Fibroblast of lung (primary cell): ENCODE results near the gene ZMAT3.

Experiments
- EZH2 ChIP-seq: IDR thresholded peaks from 2 replicates; pipeline ENCODE4 v1.5.1; 2012; ENCODE audit warnings: low read length, control low read depth, mild to moderate bottlenecking; ENCODE audit errors: missing control alignments
- TF ChIP-seq, protein P1 (sequence below), 2 donors: IDR thresholded peaks in 1 of 2; conservative IDR thresholded peaks in 1 of 2; 1 replicate in 1 of 2; 2 replicates in 1 of 2; pipeline ENCODE4 v1.5.1; 2011 to 2012; ENCODE audit warnings: low read length in 2 of 2, control low read depth in 1 of 2, inconsistent platforms in 1 of 2, low read depth in 1 of 2, mild to moderate bottlenecking in 1 of 2

DNA sequence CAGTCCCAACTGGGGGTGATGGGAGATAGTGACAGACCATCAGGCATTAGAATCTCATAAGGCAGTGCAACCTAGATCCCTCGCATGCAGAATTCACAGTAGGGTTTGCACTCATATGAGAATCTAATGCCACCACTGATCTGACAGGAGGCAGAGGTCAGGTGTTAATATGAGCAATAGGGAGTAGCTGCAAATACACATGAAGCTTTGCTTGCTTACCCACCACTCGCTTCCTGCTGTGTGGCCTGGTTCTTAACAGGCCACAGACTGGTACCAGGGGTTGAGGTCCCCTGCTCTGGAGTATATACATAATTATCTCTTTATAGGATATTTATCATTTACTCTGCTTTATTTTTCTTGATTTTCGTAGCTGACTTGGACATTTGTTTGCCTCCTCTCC, 36.0 kb upstream of the ZMAT3 start:
- TF ChIP-seq, protein P1, sequence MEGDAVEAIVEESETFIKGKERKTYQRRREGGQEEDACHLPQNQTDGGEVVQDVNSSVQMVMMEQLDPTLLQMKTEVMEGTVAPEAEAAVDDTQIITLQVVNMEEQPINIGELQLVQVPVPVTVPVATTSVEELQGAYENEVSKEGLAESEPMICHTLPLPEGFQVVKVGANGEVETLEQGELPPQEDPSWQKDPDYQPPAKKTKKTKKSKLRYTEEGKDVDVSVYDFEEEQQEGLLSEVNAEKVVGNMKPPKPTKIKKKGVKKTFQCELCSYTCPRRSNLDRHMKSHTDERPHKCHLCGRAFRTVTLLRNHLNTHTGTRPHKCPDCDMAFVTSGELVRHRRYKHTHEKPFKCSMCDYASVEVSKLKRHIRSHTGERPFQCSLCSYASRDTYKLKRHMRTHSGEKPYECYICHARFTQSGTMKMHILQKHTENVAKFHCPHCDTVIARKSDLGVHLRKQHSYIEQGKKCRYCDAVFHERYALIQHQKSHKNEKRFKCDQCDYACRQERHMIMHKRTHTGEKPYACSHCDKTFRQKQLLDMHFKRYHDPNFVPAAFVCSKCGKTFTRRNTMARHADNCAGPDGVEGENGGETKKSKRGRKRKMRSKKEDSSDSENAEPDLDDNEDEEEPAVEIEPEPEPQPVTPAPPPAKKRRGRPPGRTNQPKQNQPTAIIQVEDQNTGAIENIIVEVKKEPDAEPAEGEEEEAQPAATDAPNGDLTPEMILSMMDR (conservative IDR thresholded peaks at IDR 0.05 in 1 of 2, IDR thresholded peaks at IDR 0.05 in 1 of 2; ENCODE audit: low read depth in 1 of 2, low read length in 2 of 2) = no peak
- no peak for TF ChIP-seq EZH2
